Thyroid gland (tissue), 4 donors: Measurements from ENCODE around the gene POU6F1. TPM values are rescaled to one million over a fixed set of nuclear protein-coding genes. Genes with fewer than 3 reads are reported as not detected.
A peak's percentile ranks its signal among the peaks of the same experiment; 100 is the strongest.

Experiments used
- DNase-seq, 2 donors: peaks; one replicate each; pipeline ENCODE4 v3.0.0-alpha.2; 2019
- H3K27ac ChIP-seq, 3 donors: fragments of 200-600 bp; sonication (generic); 1 replicate in 2 of 3; 2 replicates in 1 of 3; pipeline ENCODE4 v1.5.1; 2016 to 2019; ENCODE audit warnings: mild to moderate bottlenecking in 1 of 3, moderate library complexity in 1 of 3
- H3K27me3 ChIP-seq: fragments of 200-600 bp; sonication (generic); one replicate; pipeline ENCODE4 v1.5.1; 2019
- H3K36me3 ChIP-seq, 2 donors: fragments of 200-600 bp; sonication (generic); one replicate each; pipeline ENCODE4 v1.5.1; 2016 to 2019
- H3K4me1 ChIP-seq, 2 donors: fragments of 200-600 bp; sonication (generic); one replicate each; pipeline ENCODE4 v1.5.1; 2017 to 2019
- H3K4me3 ChIP-seq, 3 donors: fragments of 200-600 bp; sonication (generic); replicated peaks in 1 of 3; 1 replicate in 2 of 3; 2 replicates in 1 of 3; pipeline ENCODE4 v1.5.1; 2016; ENCODE audit warnings: mild to moderate bottlenecking in 1 of 3
- H3K9me3 ChIP-seq: fragments of 200-600 bp; sonication (generic); one replicate; pipeline ENCODE4 v1.5.1; 2017
- POLR2A ChIP-seq, 2 donors: fragments of 450-650 bp; IDR thresholded peaks; one replicate each; pipeline ENCODE4 v1.6.1; 2017; ENCODE audit warnings: antibody characterized with exemption in 2 of 2, mild to moderate bottlenecking in 2 of 2, moderate library complexity in 1 of 2
- WGBS, 2 donors: methylation state at CpG; one replicate each; pipeline ENCODE4 v1.1.5; 2017; 5-methylcytosine and 5-hydroxymethylcytosine counted together
- intact Hi-C: fragments of 100-400 bp; cut with DNase I; formaldehyde crosslinking; loops from one replicate; pipeline ENCODE4 v1.15.1; 2023
- total RNA-seq, 4 donors: library from RNA; depleted of rRNA; stranded (reverse); fragments of >200 nt; gene quantifications; one replicate each; pipeline ENCODE4 v1.2.3, GENCODE V29; 2016
- TF ChIP-seq, protein P1 (sequence below), 6 experiments: fragments of 200-600 bp in 3 of 6; fragments of 450-650 bp in 3 of 6; sonication (generic) in 3 of 6; IDR thresholded peaks; one replicate each; pipeline ENCODE4 v1.5.1; 2016 to 2019; ENCODE audit warnings: antibody characterized with exemption in 6 of 6, mild to moderate bottlenecking in 2 of 6, inconsistent platforms in 1 of 6, moderate library complexity in 1 of 6

POU6F1 gene
- total RNA-seq, 4 donors from 2014 or later: 13.8 to 16.6 (median 14.5) TPM

DNA sequence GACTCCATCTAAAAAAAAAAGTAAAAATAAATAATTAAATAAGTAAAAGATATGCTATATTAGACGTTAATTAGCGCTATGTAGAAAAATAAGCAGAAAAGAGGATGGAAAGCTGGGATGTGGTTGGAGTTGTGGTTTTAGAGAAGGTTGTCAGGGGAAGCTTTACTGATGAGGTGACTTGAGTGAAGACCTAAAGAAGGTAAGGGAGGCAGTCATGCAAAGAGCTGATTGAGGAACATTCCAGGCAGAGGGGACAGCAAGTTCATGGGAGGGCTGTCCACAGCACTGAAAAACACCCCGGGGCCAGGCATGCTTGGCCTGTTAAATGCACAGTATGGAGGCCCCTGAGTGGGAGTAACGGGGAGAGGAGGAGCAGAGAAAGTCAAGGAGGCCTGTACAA lies 36.7 kb upstream of the POU6F1 start:
- no peaks in the 10 kb centered on the region for H3K27me3 ChIP-seq
- no peak overlapping the region for H3K27ac ChIP-seq
- H3K4me1 ChIP-seq: no peaks in the 10 kb centered on the region
- 79 to 80% methylated on average over 4 of the region's 4 CpGs for WGBS, 2 donors
- DNase-seq: no peak
- TF ChIP-seq, protein P1, sequence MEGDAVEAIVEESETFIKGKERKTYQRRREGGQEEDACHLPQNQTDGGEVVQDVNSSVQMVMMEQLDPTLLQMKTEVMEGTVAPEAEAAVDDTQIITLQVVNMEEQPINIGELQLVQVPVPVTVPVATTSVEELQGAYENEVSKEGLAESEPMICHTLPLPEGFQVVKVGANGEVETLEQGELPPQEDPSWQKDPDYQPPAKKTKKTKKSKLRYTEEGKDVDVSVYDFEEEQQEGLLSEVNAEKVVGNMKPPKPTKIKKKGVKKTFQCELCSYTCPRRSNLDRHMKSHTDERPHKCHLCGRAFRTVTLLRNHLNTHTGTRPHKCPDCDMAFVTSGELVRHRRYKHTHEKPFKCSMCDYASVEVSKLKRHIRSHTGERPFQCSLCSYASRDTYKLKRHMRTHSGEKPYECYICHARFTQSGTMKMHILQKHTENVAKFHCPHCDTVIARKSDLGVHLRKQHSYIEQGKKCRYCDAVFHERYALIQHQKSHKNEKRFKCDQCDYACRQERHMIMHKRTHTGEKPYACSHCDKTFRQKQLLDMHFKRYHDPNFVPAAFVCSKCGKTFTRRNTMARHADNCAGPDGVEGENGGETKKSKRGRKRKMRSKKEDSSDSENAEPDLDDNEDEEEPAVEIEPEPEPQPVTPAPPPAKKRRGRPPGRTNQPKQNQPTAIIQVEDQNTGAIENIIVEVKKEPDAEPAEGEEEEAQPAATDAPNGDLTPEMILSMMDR (IDR thresholded peaks at IDR 0.05): no peak
- TF ChIP-seq POLR2A (IDR thresholded peaks at IDR 0.05): no peak
- H3K9me3 ChIP-seq: no peaks in the 10 kb centered on the region
- no peaks in the 10 kb centered on the region for H3K36me3 ChIP-seq
- intact Hi-C loops: no loop called here
- no peak overlapping the region for H3K4me3 ChIP-seq

GRCh38 chr12:51253276-51253675 lies 35.4 kb upstream of the POU6F1 start:
- no peaks in the 10 kb centered on the region for H3K9me3 ChIP-seq
- DNase-seq: no peak
- intact Hi-C loops: no loop called here
- H3K36me3 ChIP-seq: no peaks in the 10 kb centered on the region
- H3K27me3 ChIP-seq: no peaks in the 10 kb centered on the region
- H3K4me1 ChIP-seq: no peaks in the 10 kb centered on the region
- no peak for TF ChIP-seq POLR2A (IDR thresholded peaks at IDR 0.05)
- TF ChIP-seq, protein P1 (IDR thresholded peaks at IDR 0.05): no peak
- H3K27ac ChIP-seq: no peak overlapping the region
- 97 to 100% methylated on average over 1 of the region's 1 CpG for WGBS, 2 donors
- no peak overlapping the region for H3K4me3 ChIP-seq

DNA sequence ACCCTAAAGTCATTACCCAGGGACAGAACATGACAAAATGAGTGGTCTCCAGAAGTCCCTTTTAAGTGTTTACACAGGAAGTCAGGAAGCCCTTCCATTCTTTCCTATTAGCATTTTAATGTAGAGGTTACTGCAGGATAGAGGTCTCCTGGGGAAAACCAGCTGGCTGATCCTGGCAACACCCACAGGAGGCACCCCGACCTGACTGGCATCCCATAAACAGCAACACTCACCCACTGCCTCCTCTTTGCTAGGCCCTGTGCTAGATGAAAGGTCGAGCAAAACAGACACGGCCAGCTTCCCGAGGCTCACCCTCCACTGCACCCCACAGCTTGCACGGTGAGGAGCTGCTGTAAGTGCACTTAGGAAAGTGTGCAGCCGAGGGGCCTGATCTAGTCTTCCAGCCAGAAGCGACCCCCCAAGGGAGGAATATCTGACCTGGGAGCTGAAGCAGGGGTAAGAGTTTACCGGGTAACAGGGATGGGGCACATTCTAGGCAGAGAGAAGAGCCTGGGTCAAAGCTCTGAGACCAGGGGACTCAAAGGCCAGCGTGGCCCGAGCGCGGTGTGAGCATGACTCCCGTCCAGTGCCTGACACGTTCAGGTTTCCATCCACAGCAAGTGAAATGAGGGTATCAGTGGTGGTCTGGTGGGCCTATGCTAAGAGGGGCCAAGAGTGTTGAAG lies 29.8 kb upstream of the POU6F1 start:
- Histone ChIP-seq H3K4me1 (peaks cover 11 to 13% of the 10 kb centered on the region in 2 donors), H3K9me3 (no peaks in the 10 kb centered on the region), H3K4me3 (no peak overlapping the region), H3K27ac (peak overlapping the region in 1 of 3 donors; percentile 27), H3K27me3 (no peaks in the 10 kb centered on the region), H3K36me3 (peaks cover 0 to 17% of the 10 kb centered on the region in 2 donors)
- no peak for TF ChIP-seq POLR2A (IDR thresholded peaks at IDR 0.05)
- TF ChIP-seq, protein P1 (IDR thresholded peaks at IDR 0.05): no peak
- no peak for DNase-seq
- whole genome bisulfite sequencing, 2 donors: 52 to 63% methylated on average over 12 to 14 of the region's 14 CpGs
- intact Hi-C loops: loop anchor here (10.0 kb wide), 1 partner anchor 203 kb away; the partner anchor contains the start of gene LETMD1

GRCh38 chr12:51246254-51246853 lies 28.5 kb upstream of the POU6F1 start:
- intact Hi-C loops: loop anchor here (10.0 kb wide), 1 partner anchor 202 kb away; the partner anchor contains the start of gene LETMD1

More at GRCh38 chr12:51246254-51246853, 28.5 kb upstream of the POU6F1 start:
- H3K9me3 ChIP-seq: no peaks in the 10 kb centered on the region
- no peak overlapping the region for H3K4me3 ChIP-seq
- H3K36me3 ChIP-seq: peaks cover 13 to 30% of the 10 kb centered on the region in 2 donors
- WGBS, 2 donors: 57 to 64% methylated on average over 7 of the region's 7 CpGs
- H3K27me3 ChIP-seq: no peaks in the 10 kb centered on the region
- H3K27ac ChIP-seq: peak overlapping the region in 1 of 3 donors; percentile 12
- TF ChIP-seq, protein P1 (IDR thresholded peaks at IDR 0.05): peak in 1 of 6 experiments; percentile 18
- no peak for TF ChIP-seq POLR2A (IDR thresholded peaks at IDR 0.05)
- H3K4me1 ChIP-seq: peaks cover 11 to 13% of the 10 kb centered on the region in 2 donors
- no peak for DNase-seq
